ENCODE measurements around the gene MRPL21. TPM values are rescaled to one million over a fixed set of nuclear protein-coding genes. Genes with fewer than 3 reads are reported as not detected.

The MRPL21 gene
- 10 to 100 TPM; 63.8 to 64.9 TPM for total RNA-seq
- polyA plus RNA-seq (2013, experiment 1 of 2) = 58.7 TPM
- polyA plus RNA-seq (2013, experiment 2 of 2) = 54.7 TPM
- long read RNA-seq, experiment 1, transcript MRPL21-201 (7 exons, 683 nt) = major isoform, 26 of 31 reads
- long read RNA-seq, experiment 1, partial matches to known transcripts = 2 of 31 reads
- long read RNA-seq, experiment 1, other reads (novel, unspliced or antisense) = 0 of 31 reads
- long read RNA-seq, experiment 2, transcript MRPL21-202 (7 exons, 662 nt) = minor isoform, 5 of 57 reads
- long read RNA-seq, experiment 2, transcript MRPL21-201 (7 exons, 683 nt) = major isoform, 45 of 57 reads
- long read RNA-seq, experiment 2, partial matches to known transcripts = 1 of 57 reads
- long read RNA-seq, experiment 2, other reads (novel, unspliced or antisense) = 6 of 57 reads
- long read RNA-seq, experiment 3, transcript MRPL21-201 (7 exons, 683 nt) = major isoform, 33 of 40 reads
- long read RNA-seq, experiment 3, partial matches to known transcripts = 2 of 40 reads
- long read RNA-seq, experiment 3, other reads (novel, unspliced or antisense) = 4 of 40 reads
- long read RNA-seq, experiment 4, partial matches to known transcripts = 0 of 4 reads
- long read RNA-seq, experiment 4, other reads (novel, unspliced or antisense) = 1 of 4 reads

DNA sequence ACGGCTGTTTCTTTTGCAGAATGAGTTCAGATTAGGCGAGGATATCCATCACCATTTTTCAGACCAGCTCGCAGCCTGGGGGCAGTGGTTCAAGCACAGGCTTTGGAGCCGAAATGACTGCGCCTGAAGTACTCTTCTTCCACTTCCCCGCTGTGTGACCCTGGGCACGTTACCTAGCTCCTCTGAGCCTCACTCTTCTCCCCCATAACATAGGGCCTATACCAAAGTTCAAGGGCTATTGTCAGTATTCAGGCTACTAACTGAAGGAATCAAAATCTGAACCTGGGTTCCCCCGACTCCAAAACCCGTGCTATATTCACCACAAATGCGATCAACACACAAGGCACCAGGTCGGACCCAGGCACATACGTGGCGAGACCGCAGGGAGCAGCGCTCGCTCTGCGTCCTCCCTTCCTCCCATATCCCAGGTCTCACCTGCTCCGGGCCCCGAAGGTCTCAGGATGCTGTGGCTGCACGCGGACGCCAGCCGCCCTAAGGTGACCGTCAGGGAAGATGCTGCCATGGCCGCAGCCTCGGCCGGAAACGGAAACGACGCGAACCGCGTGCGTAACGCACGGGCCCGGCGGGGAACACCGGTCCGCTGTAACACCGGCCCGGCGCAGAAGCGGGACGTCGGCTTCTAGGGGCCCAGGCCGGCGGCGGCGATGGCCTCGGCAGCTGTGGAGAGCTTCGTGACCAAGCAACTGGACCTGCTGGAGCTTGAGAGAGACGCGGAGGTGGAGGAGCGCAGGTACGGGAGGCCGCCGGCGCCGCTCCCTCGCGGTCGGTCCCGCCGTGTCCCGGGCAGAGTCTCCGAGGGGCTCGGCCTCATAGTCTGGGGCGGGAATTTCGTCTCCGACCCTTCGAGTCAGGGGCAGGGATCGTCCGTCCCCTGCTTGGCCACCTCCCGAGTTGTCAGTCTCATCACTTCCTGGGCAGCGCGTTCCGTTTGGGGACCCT lies at the start of gene MRPL21, which contains the start of gene IGHMBP2:
MRPL21 (minus strand) TSS at position 545 of the 960 bp plus-strand sequence; CDS start at position 523, 22 bp downstream.
IGHMBP2 (plus strand) TSS at position 604 of the 960 bp plus-strand sequence; CDS start at position 666, 62 bp downstream.
- Mint-ChIP-seq H3K27me3 (ENCODE audit: insufficient read depth) (no peaks in the 10 kb centered on the region), H3K9me3 (no peaks in the 10 kb centered on the region), H3K4me1 (peaks cover 20% of the 10 kb centered on the region), H3K27ac (peak within 1 kb of the TSS; percentile 96), H3K36me3 (ENCODE audit: low read depth) (peaks cover 37% of the 10 kb centered on the region), H3K4me3 (peak within 1 kb of the TSS; percentile 93)
- H3K9ac ChIP-seq (ENCODE audit: extremely low read depth, low read length, poor library complexity, severe bottlenecking) = peak within 1 kb of the TSS; percentile 58
- no peaks in the 10 kb centered on the region for H3K9me3 ChIP-seq (ENCODE audit: control insufficient read depth, low read length)
- peak within 1 kb of the TSS; percentile 92 for H3K4me3 ChIP-seq (ENCODE audit: low read length)
- H3K27ac ChIP-seq (ENCODE audit: low read depth, low read length) = no peak within 1 kb of the TSS
- 1 to 2% methylated on average over 44 to 78 of the region's 78 CpGs for WGBS, 2 experiments (ENCODE audit: insufficient coverage in 1 of 2, insufficient read length in 1 of 2)
- no peaks in the 10 kb centered on the region for H3K4me1 ChIP-seq (ENCODE audit: control insufficient read depth, insufficient read depth, low read length)
- H3K36me3 ChIP-seq (ENCODE audit: control insufficient read depth, insufficient read depth, low read length) = peaks cover 36% of the 10 kb centered on the region
- DNase-seq = peak; percentile 94
- TF ChIP-seq CTCF (conservative IDR thresholded peaks at IDR 0.05) = no peak
- no peaks in the 10 kb centered on the region for H3K27me3 ChIP-seq (ENCODE audit: control insufficient read depth, insufficient read depth, low read length, poor library complexity, severe bottlenecking)

- Histone ChIP-seq H3K36me3 (ENCODE audit: control insufficient read depth, insufficient read depth, low read length) (no peaks in the 10 kb centered on the region), H3K4me1 (ENCODE audit: control insufficient read depth, insufficient read depth, low read length) (no peaks in the 10 kb centered on the region), H3K9ac (ENCODE audit: extremely low read depth, low read length, poor library complexity, severe bottlenecking) (no peak overlapping the region), H3K27me3 (ENCODE audit: control insufficient read depth, insufficient read depth, low read length, poor library complexity, severe bottlenecking) (no peaks in the 10 kb centered on the region), H3K27ac (ENCODE audit: low read depth, low read length) (peak overlapping the region; percentile 52), H3K4me3 (ENCODE audit: low read length) (no peak overlapping the region), H3K9me3 (ENCODE audit: control insufficient read depth, low read length) (no peaks in the 10 kb centered on the region)
- no peak overlapping the region for H3K4me3 Mint-ChIP-seq
- no peaks in the 10 kb centered on the region for H3K36me3 Mint-ChIP-seq (ENCODE audit: low read depth)
- no peak for DNase-seq
- WGBS, 2 experiments (ENCODE audit: insufficient coverage in 1 of 2, insufficient read length in 1 of 2) = 39 to 50% methylated on average over 9 of the region's 9 CpGs
- no peaks in the 10 kb centered on the region for H3K9me3 Mint-ChIP-seq
- H3K4me1 Mint-ChIP-seq = peaks cover 14% of the 10 kb centered on the region
- no peak overlapping the region for H3K27ac Mint-ChIP-seq
- TF ChIP-seq CTCF (conservative IDR thresholded peaks at IDR 0.05) = no peak
- H3K27me3 Mint-ChIP-seq (ENCODE audit: insufficient read depth) = peaks cover 5% of the 10 kb centered on the region
These were observed 47.1 kb upstream of the MRPL21 start for GRCh38 chr11:68950762-68951161.

DNA sequence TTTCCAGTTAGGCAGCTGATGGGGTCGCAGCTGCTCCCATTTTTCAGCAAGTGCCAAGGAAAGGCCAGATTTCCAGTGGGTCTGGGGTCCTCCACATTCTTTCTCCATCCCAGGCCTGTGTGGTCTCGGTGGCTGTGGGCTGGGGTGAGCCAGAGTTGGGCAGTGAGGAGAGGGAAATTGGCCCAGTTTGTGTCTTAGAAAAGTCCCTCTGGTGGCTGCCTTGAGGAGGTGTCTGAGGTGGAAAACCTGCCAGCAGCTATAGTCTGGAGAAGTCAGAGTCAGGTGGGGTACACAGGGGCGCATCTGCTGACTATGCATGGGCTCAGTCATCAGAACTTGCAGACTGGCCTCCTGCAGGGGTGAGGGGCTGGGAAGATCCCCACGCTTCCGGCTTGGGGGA lies 46.6 kb upstream of the MRPL21 start:
- DNase-seq = peak; percentile 77
- TF ChIP-seq CTCF (conservative IDR thresholded peaks at IDR 0.05) = peak; percentile 72
- no peaks in the 10 kb centered on the region for H3K4me1 ChIP-seq (ENCODE audit: control insufficient read depth, insufficient read depth, low read length)
- Mint-ChIP-seq H3K4me3 (no peak overlapping the region), H3K9me3 (no peaks in the 10 kb centered on the region), H3K27ac (no peak overlapping the region), H3K4me1 (peaks cover 14% of the 10 kb centered on the region), H3K27me3 (ENCODE audit: insufficient read depth) (peaks cover 5% of the 10 kb centered on the region), H3K36me3 (ENCODE audit: low read depth) (no peaks in the 10 kb centered on the region)
- no peak overlapping the region for H3K9ac ChIP-seq (ENCODE audit: extremely low read depth, low read length, poor library complexity, severe bottlenecking)
- H3K27ac ChIP-seq (ENCODE audit: low read depth, low read length) = peak overlapping the region; percentile 52
- H3K4me3 ChIP-seq (ENCODE audit: low read length) = no peak overlapping the region
- no peaks in the 10 kb centered on the region for H3K9me3 ChIP-seq (ENCODE audit: control insufficient read depth, low read length)
- H3K27me3 ChIP-seq (ENCODE audit: control insufficient read depth, insufficient read depth, low read length, poor library complexity, severe bottlenecking) = no peaks in the 10 kb centered on the region
- 47 to 54% methylated on average over 2 to 5 of the region's 5 CpGs for WGBS, 2 experiments (ENCODE audit: insufficient coverage in 1 of 2, insufficient read length in 1 of 2)
- H3K36me3 ChIP-seq (ENCODE audit: control insufficient read depth, insufficient read depth, low read length) = no peaks in the 10 kb centered on the region
